Aorta (tissue), 5 donors: ENCODE measurements around the gene NCL. TPM values are rescaled to one million over a fixed set of nuclear protein-coding genes. Genes with fewer than 3 reads are reported as not detected.

Source experiments
- ATAC-seq: fragments of 200-7000 bp; cut with Tn5 transposase; one replicate; pipeline ENCODE4 v1.9.1; 2022; ENCODE audit warnings: moderate library complexity; ENCODE audit not compliant: low FRiP score
- DNase-seq, 2 donors: peaks; one replicate each; pipeline ENCODE4 v3.0.0-alpha.2; 2020
- H3K27ac ChIP-seq, 2 donors: one replicate each; pipeline ENCODE4 v1.5.1; 2013; ENCODE audit warnings: low read length in 2 of 2, mild to moderate bottlenecking in 2 of 2, moderate library complexity in 2 of 2, control low read depth in 1 of 2, inconsistent platforms in 1 of 2, low read depth in 1 of 2
- H3K27me3 ChIP-seq, 2 donors: one replicate each; pipeline ENCODE4 v1.6.1; 2013; ENCODE audit warnings: control low read depth in 1 of 2, low read length in 1 of 2, mild to moderate bottlenecking in 1 of 2, moderate library complexity in 1 of 2; ENCODE audit not compliant: insufficient read depth in 2 of 2, control insufficient read depth in 1 of 2
- H3K36me3 ChIP-seq, 2 donors: one replicate each; pipeline ENCODE4 v1.6.1; 2013; ENCODE audit warnings: control low read depth in 1 of 2, low read length in 1 of 2, mild to moderate bottlenecking in 1 of 2; ENCODE audit not compliant: insufficient read depth in 2 of 2, control insufficient read depth in 1 of 2
- H3K4me1 ChIP-seq, 2 donors: one replicate each; pipeline ENCODE4 v1.6.1; 2013; ENCODE audit warnings: low read length in 2 of 2, control low read depth in 1 of 2, mild to moderate bottlenecking in 1 of 2, moderate library complexity in 1 of 2; ENCODE audit not compliant: insufficient read depth in 2 of 2, control insufficient read depth in 1 of 2
- H3K4me3 ChIP-seq, 2 donors: one replicate each; pipeline ENCODE4 v1.5.1; 2013; ENCODE audit warnings: low read length in 2 of 2, control low read depth in 1 of 2, mild to moderate bottlenecking in 1 of 2
- H3K9me3 ChIP-seq: one replicate; pipeline ENCODE4 v1.6.1; 2013; ENCODE audit warnings: mild to moderate bottlenecking, low read length; ENCODE audit not compliant: control insufficient read depth
- WGBS, 2 donors: extraction: QIAGEN DNeasy Blood & Tissue Kit; methylation state at CpG; one replicate each; pipeline ENCODE4 v1.1.7; 2013; 5-methylcytosine and 5-hydroxymethylcytosine counted together
- intact Hi-C, 2 donors: fragments of 100-400 bp; cut with DNase I; formaldehyde crosslinking; loops; one replicate each; pipeline versions ENCODE4 v1.14.2 to v1.15.0; 2022
- polyA plus RNA-seq, 2 donors: library from polyadenylated mRNA; stranded (reverse); fragments of 200-250 nt; gene quantifications; one replicate each; pipeline ENCODE4 v1.2.3, GENCODE V29; 2013
- total RNA-seq, 2 donors: library from RNA; stranded (reverse); fragmentation: NEBNext Ultra II Directional; extraction: Animal tissue kit (Norgen Biotek cat#: 25700); gene quantifications; one replicate each; pipeline ENCODE4 v1.2.1, GENCODE V29; 2021
- donor health status: healthy with polysubstance abuse.
- donor health status: Bipolar disorder and iron deficiency.
- donor health status: DM: no; HTN: no; CAD: no.
- donor health status: DM: no; HTN: no; CAD: no.
- donor health status: DM: yes; HTN: yes; CAD: no.

The NCL gene
- total and polyA plus RNA-seq, 4 donors: 178 to 408 (median 240) TPM

GRCh38 chr2:231475965-231476364 lies 11.7 kb upstream of the NCL start:
- Histone ChIP-seq H3K4me3 (no peak overlapping the region), H3K4me1 (no peaks in the 10 kb centered on the region), H3K27ac (no peak overlapping the region), H3K9me3 (no peaks in the 10 kb centered on the region), H3K36me3 (no peaks in the 10 kb centered on the region), H3K27me3 (no peaks in the 10 kb centered on the region)
- DNase-seq (no peak), ATAC-seq (no peak)
- WGBS, 2 donors: 67 to 70% methylated on average over 3 of the region's 3 CpGs
- intact Hi-C loops: no loop called here

DNA sequence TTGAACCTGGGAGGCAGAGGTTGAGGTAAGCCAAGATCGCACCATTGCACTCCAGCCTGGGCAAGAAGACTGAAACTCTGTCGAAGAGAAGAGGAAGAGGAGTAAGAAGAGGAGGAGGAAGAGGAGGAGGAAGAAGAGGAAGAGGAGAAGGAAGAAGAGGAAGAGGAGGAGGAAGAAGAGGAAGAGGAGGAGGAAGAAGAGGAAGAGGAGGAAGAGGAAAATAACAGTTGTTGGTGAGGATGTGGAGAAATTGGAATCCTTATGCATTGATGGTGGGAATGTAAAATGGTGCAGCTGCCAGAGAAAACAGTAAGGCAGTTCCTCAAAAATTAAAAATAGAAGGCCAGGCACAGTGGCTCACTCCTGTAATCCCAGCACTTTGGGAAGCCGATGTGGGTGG lies 8.5 kb upstream of the NCL start:
- ATAC-seq: no peak
- Histone ChIP-seq H3K4me1 (no peaks in the 10 kb centered on the region), H3K27me3 (no peaks in the 10 kb centered on the region), H3K9me3 (no peaks in the 10 kb centered on the region), H3K27ac (no peak overlapping the region), H3K36me3 (no peaks in the 10 kb centered on the region), H3K4me3 (no peak overlapping the region)
- intact Hi-C loops: no loop called here
- WGBS, 2 donors: 63 to 67% methylated on average over 3 of the region's 3 CpGs
- DNase-seq: no peak

DNA sequence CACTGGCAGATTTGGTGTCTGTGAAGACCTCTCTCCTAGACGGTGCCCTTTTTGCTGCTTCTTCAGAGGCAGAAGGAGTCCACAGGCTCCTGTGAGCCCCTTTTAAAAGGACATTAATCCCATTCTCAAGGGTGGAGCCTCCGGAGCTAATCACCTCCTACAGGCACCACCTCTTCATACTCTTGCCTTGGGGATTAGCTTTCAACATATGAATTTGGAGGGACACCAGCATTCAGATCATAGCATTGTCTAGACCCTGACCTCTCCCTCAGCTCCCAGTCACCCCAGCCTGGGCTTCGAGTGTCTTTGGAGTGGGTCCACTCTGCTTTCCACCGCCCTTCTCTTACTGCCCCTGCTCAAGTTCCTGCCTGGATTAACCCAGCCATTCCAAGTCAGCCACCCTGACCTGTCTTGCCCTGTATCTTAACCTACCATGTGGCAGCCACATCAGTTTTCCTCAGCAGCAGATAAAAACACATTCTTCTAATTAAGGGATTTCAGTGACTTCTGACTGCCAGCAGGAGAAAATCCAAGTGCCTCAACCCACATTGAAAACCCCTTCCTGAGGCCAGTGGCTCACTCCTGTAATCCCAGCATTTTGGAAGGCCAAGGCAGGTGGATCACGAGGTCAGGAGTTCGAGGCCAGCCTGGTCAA lies 6.1 kb upstream of the NCL start:
- Histone ChIP-seq H3K4me1 (no peaks in the 10 kb centered on the region), H3K27me3 (no peaks in the 10 kb centered on the region), H3K4me3 (no peak overlapping the region), H3K36me3 (no peaks in the 10 kb centered on the region), H3K27ac (no peak overlapping the region), H3K9me3 (no peaks in the 10 kb centered on the region)
- peak in 1 of 2 donors; percentile 33 for DNase-seq
- 76 to 83% methylated on average over 6 of the region's 6 CpGs for WGBS, 2 donors
- ATAC-seq: no peak
- intact Hi-C loops: no loop called here

GRCh38 chr2:231469583-231469950 lies 5.3 kb upstream of the NCL start:
- no peak for ATAC-seq

GRCh38 chr2:231467613-231468530 lies 3.6 kb upstream of the NCL start:
- DNase-seq (peak in 1 of 2 donors; percentile 69), ATAC-seq (no peak)
- 81 to 82% methylated on average over 12 of the region's 12 CpGs for WGBS, 2 donors

More at GRCh38 chr2:231469583-231469950, 5.3 kb upstream of the NCL start:
- no peaks in the 10 kb centered on the region for H3K36me3 ChIP-seq
- no peaks in the 10 kb centered on the region for H3K9me3 ChIP-seq
- 63 to 67% methylated on average over 3 of the region's 3 CpGs for WGBS, 2 donors
- intact Hi-C loops: no loop called here
- peak in 1 of 2 donors; percentile 14 for DNase-seq
- no peaks in the 10 kb centered on the region for H3K27me3 ChIP-seq
- no peak overlapping the region for H3K4me3 ChIP-seq
- no peak overlapping the region for H3K27ac ChIP-seq
- H3K4me1 ChIP-seq: no peaks in the 10 kb centered on the region

DNA sequence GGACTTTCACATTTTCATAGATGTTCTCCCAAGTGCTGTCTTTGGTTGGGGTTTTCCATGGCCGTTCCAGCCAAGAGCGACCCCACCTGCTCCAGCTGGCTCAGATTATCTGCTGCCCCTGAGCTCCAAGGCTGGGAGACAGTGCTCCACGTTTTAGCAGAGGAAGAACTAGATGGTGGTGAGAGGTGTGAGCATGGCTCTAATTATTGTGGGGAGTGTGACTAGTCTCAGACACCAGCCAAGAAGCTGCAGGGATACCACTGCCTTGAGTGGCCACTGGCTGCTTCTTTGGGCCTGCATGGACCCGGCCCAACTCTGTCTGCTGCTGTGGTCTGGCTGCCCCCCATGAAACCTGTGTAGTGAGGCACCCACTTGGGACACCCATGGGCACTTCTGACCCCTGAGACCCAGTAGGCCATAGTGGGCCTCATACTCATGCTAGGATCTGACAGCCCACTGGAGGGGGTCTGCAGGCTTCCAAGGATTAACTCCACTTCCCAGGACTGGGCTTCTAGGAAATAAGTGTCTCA lies 2.8 kb upstream of the NCL start:
- Histone ChIP-seq H3K27me3 (no peaks in the 10 kb centered on the region), H3K27ac (no peak overlapping the region), H3K9me3 (no peaks in the 10 kb centered on the region), H3K36me3 (no peaks in the 10 kb centered on the region), H3K4me1 (peaks cover 0 to 4% of the 10 kb centered on the region in 2 donors), H3K4me3 (no peak overlapping the region)
- no peak for ATAC-seq
- intact Hi-C loops: no loop called here
- DNase-seq: peak in 1 of 2 donors; percentile 67
- 89 to 95% methylated on average over 4 of the region's 4 CpGs for WGBS, 2 donors

More at GRCh38 chr2:231467613-231468530, 3.6 kb upstream of the NCL start:
- Histone ChIP-seq H3K27ac (no peak overlapping the region), H3K4me1 (peaks cover 0 to under 1% of the 10 kb centered on the region in 2 donors), H3K9me3 (no peaks in the 10 kb centered on the region), H3K4me3 (no peak overlapping the region), H3K36me3 (no peaks in the 10 kb centered on the region), H3K27me3 (no peaks in the 10 kb centered on the region)
- intact Hi-C loops: no loop called here

- Histone ChIP-seq H3K4me3 (peak overlapping the region; percentile 47 to 50), H3K4me1 (peaks cover 0 to 4% of the 10 kb centered on the region in 2 donors), H3K9me3 (no peaks in the 10 kb centered on the region), H3K27me3 (no peaks in the 10 kb centered on the region), H3K36me3 (peaks cover 0 to 6% of the 10 kb centered on the region in 2 donors), H3K27ac (peak overlapping the region; percentile 23 to 59)
- intact Hi-C loops: no loop called here
- WGBS, 2 donors: 0 to 1% methylated on average over 65 to 81 of the region's 81 CpGs
- ATAC-seq (peak; percentile 98), DNase-seq (peak; percentile 98 to 100)
Measured at GRCh38 chr2:231464576-231465540, 574 bp upstream of the NCL start.
